ENCODE measurements around the gene HEMGN.
"Not testable (repeated sequence)": the region's sequence is repeated elsewhere in the genome, so short reads cannot be mapped to it uniquely, and the experiment has no call there.

Gene HEMGN

GRCh38 chr9:97959585-97959984 lies 21.6 kb upstream of the HEMGN start:
- H3K36me3 ChIP-seq, result no peaks in the 10 kb centered on the region

GRCh38 chr9:97958812-97959511 lies 21.0 kb upstream of the HEMGN start:
- no peak for DNase-seq
- no peak overlapping the region for H3K27ac ChIP-seq

More at GRCh38 chr9:97959585-97959984, 21.6 kb upstream of the HEMGN start:
- H3K9me3 ChIP-seq (ENCODE audit: severe bottlenecking), result no peaks in the 10 kb centered on the region
- H3K4me3 ChIP-seq (ENCODE audit: low read depth, low read length), result no peak overlapping the region
- no peak for TF ChIP-seq CTCF (IDR thresholded peaks at IDR 0.05; ENCODE audit: low read depth, low read length)
- H3K27ac ChIP-seq, result no peak overlapping the region
- no peaks in the 10 kb centered on the region for H3K27me3 ChIP-seq (ENCODE audit: insufficient read depth, low read depth, severe bottlenecking)
- DNase-seq, result no peak

GRCh38 chr9:97956331-97956730 lies 18.4 kb upstream of the HEMGN start:
- no peak for DNase-seq
- Histone ChIP-seq H3K27ac (no peak overlapping the region), H3K36me3 (no peaks in the 10 kb centered on the region), H3K27me3 (ENCODE audit: insufficient read depth, low read depth, severe bottlenecking) (no peaks in the 10 kb centered on the region), H3K9me3 (ENCODE audit: severe bottlenecking) (no peaks in the 10 kb centered on the region), H3K4me3 (ENCODE audit: low read depth, low read length) (no peak overlapping the region)
- TF ChIP-seq CTCF (IDR thresholded peaks at IDR 0.05; ENCODE audit: low read depth, low read length), result no peak

More at GRCh38 chr9:97958812-97959511, 21.0 kb upstream of the HEMGN start:
- no peaks in the 10 kb centered on the region for H3K9me3 ChIP-seq (ENCODE audit: severe bottlenecking)
- H3K27me3 ChIP-seq (ENCODE audit: insufficient read depth, low read depth, severe bottlenecking), result no peaks in the 10 kb centered on the region
- H3K36me3 ChIP-seq, result no peaks in the 10 kb centered on the region
- no peak overlapping the region for H3K4me3 ChIP-seq (ENCODE audit: low read depth, low read length)
- no peak for TF ChIP-seq CTCF (IDR thresholded peaks at IDR 0.05; ENCODE audit: low read depth, low read length)

- no peak overlapping the region for H3K27ac ChIP-seq
- H3K27me3 ChIP-seq (ENCODE audit: insufficient read depth, low read depth, severe bottlenecking), result no peaks in the 10 kb centered on the region
- peak; percentile 86 for DNase-seq
- H3K4me3 ChIP-seq (ENCODE audit: low read depth, low read length), result no peak overlapping the region
- H3K36me3 ChIP-seq, result no peaks in the 10 kb centered on the region
- TF ChIP-seq CTCF (IDR thresholded peaks at IDR 0.05; ENCODE audit: low read depth, low read length), result peak; percentile 96
- peaks cover 5% of the 10 kb centered on the region for H3K9me3 ChIP-seq (ENCODE audit: severe bottlenecking)
These were observed 16.6 kb upstream of the HEMGN start for GRCh38 chr9:97954550-97954989.

GRCh38 chr9:97950873-97951272 lies 12.9 kb upstream of the HEMGN start:
- not testable (repeated sequence) for H3K36me3 ChIP-seq; H3K27ac ChIP-seq; H3K4me3 ChIP-seq (ENCODE audit: low read depth, low read length); DNase-seq; H3K27me3 ChIP-seq (ENCODE audit: insufficient read depth, low read depth, severe bottlenecking); H3K9me3 ChIP-seq (ENCODE audit: severe bottlenecking)

- H3K27ac ChIP-seq, DNase-seq: not testable (repeated sequence)
These were observed 9.1 kb upstream of the HEMGN start for GRCh38 chr9:97947094-97947493.

GRCh38 chr9:97945470-97945869 lies 7.5 kb upstream of the HEMGN start:
- not testable (repeated sequence) for H3K9me3 ChIP-seq (ENCODE audit: severe bottlenecking); H3K27me3 ChIP-seq (ENCODE audit: insufficient read depth, low read depth, severe bottlenecking); H3K4me3 ChIP-seq (ENCODE audit: low read depth, low read length); H3K27ac ChIP-seq; DNase-seq; H3K36me3 ChIP-seq

More at GRCh38 chr9:97947094-97947493, 9.1 kb upstream of the HEMGN start:
- H3K4me3 ChIP-seq (ENCODE audit: low read depth, low read length); H3K9me3 ChIP-seq (ENCODE audit: severe bottlenecking); H3K27me3 ChIP-seq (ENCODE audit: insufficient read depth, low read depth, severe bottlenecking); H3K36me3 ChIP-seq: not testable (repeated sequence)

All from WERI-Rb-1 (cell line).